ENCODE data around the gene PFKM. TPM values are rescaled to one million over a fixed set of nuclear protein-coding genes. Genes with fewer than 3 reads are reported as not detected.

PFKM gene
- total RNA-seq, 1 donor from 2014 or later, result 141 TPM

DNA sequence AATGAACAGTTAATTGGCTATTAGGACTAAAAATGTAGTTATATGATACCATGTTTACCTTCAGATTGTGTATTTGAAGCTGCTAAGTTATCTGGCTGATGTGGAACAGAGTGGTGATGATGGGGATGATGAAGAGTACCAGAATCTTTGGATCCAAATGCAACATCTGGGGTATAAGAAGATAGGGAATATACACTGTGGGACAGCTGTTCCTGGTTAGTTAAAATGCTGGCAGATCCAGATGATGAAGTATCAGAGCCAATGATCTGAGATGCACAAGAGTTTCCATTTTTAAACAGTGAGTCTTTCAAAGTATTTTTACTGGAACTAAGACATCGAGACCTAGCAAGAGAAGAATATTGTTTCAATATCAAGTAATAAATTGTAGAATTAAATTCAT, 44.9 kb upstream of the PFKM start:
- Mint-ChIP-seq H3K4me3 (ENCODE audit: low read depth) (no peak overlapping the region), H3K9me3 (ENCODE audit: low read depth) (peaks cover 8% of the 10 kb centered on the region)
- TF ChIP-seq, protein P1, sequence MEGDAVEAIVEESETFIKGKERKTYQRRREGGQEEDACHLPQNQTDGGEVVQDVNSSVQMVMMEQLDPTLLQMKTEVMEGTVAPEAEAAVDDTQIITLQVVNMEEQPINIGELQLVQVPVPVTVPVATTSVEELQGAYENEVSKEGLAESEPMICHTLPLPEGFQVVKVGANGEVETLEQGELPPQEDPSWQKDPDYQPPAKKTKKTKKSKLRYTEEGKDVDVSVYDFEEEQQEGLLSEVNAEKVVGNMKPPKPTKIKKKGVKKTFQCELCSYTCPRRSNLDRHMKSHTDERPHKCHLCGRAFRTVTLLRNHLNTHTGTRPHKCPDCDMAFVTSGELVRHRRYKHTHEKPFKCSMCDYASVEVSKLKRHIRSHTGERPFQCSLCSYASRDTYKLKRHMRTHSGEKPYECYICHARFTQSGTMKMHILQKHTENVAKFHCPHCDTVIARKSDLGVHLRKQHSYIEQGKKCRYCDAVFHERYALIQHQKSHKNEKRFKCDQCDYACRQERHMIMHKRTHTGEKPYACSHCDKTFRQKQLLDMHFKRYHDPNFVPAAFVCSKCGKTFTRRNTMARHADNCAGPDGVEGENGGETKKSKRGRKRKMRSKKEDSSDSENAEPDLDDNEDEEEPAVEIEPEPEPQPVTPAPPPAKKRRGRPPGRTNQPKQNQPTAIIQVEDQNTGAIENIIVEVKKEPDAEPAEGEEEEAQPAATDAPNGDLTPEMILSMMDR (IDR thresholded peaks at IDR 0.05; ENCODE audit: unreplicated experiment), result no peak

DNA sequence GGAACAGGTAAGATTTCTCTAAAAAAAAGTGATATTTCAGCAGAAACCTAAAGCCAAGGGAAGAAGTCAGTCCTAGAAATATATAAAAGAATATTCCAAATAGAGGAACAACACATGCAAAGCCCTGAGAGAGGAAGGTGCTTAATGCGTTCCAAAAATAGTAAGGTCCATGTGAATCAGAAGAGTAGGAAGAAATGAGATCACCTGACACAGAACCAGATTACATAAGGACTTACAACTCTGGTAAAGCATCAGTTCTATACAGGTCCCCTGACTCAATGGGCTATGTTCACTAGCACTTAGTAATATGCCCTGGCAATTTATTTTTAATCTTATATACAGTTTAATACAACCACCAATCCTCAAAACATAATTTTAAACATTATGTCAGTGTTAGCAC, 43.3 kb upstream of the PFKM start:
- H3K27ac Mint-ChIP-seq, result no peak overlapping the region
- H3K4me3 Mint-ChIP-seq (ENCODE audit: low read depth), result no peak overlapping the region
- no peak for DNase-seq (ENCODE audit: low spot score, unreplicated experiment)
- TF ChIP-seq, protein P1 (IDR thresholded peaks at IDR 0.05; ENCODE audit: unreplicated experiment), result no peak
- H3K36me3 Mint-ChIP-seq (ENCODE audit: insufficient read depth), result peaks cover 23% of the 10 kb centered on the region
- no peaks in the 10 kb centered on the region for H3K27me3 Mint-ChIP-seq
- no peaks in the 10 kb centered on the region for H3K4me1 Mint-ChIP-seq (ENCODE audit: low read depth)
- peaks cover 8% of the 10 kb centered on the region for H3K9me3 Mint-ChIP-seq (ENCODE audit: low read depth)

More for the DNA sequence above, 44.9 kb upstream of the PFKM start:
- Mint-ChIP-seq H3K27ac (no peak overlapping the region), H3K4me1 (ENCODE audit: low read depth) (no peaks in the 10 kb centered on the region), H3K36me3 (ENCODE audit: insufficient read depth) (peaks cover 29% of the 10 kb centered on the region), H3K27me3 (no peaks in the 10 kb centered on the region)
- DNase-seq (ENCODE audit: low spot score, unreplicated experiment), result no peak

DNA sequence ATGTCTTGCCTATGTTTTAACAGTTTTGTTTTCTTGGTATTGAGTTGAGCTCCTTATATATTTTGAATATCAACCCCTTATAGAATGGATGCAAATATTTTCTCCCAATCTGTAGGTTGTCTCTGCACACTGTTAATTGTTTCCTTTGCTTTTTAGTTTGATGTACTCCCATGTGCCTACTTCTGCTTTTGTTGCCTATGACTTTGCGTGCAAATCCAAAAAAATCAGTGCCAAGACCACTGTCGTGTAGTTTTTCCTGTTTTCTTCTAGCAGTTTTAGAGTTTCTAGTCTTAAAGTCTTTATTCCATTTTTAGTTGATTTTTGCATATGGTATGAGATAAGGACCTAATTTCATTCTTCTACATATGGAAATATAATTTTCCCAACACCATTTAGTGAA, 42.1 kb upstream of the PFKM start:
- H3K4me1 Mint-ChIP-seq (ENCODE audit: low read depth), result no peaks in the 10 kb centered on the region
- TF ChIP-seq, protein P1 (IDR thresholded peaks at IDR 0.05; ENCODE audit: unreplicated experiment), result no peak
- H3K27ac Mint-ChIP-seq, result no peak overlapping the region
- H3K27me3 Mint-ChIP-seq, result no peaks in the 10 kb centered on the region
- no peak overlapping the region for H3K4me3 Mint-ChIP-seq (ENCODE audit: low read depth)
- no peak for DNase-seq (ENCODE audit: low spot score, unreplicated experiment)
- H3K36me3 Mint-ChIP-seq (ENCODE audit: insufficient read depth), result peaks cover 22% of the 10 kb centered on the region
- peaks cover 8% of the 10 kb centered on the region for H3K9me3 Mint-ChIP-seq (ENCODE audit: low read depth)

DNA sequence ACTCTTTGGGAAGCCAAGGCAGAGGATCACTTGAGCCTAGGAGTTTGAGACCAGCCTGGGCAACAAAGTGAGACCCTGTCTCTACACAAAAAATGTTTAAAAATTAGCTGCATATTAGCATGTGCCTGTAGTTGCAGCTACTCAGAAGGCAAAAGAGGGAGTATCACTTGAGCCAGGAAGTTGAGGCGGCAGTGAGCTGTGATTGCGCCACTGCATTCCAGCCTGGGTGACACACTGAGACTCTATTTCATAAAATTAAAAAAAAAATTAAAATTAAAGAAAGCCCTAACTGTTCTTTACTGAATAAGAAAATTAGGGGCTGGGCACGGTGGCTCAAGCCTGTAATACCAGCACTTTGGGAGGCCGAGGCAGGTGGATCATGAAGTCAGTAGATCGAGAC, 40.3 kb upstream of the PFKM start:
- no peak for DNase-seq (ENCODE audit: low spot score, unreplicated experiment)
- Mint-ChIP-seq H3K9me3 (ENCODE audit: low read depth) (peaks cover 8% of the 10 kb centered on the region), H3K27ac (no peak overlapping the region), H3K4me3 (ENCODE audit: low read depth) (no peak overlapping the region), H3K4me1 (ENCODE audit: low read depth) (no peaks in the 10 kb centered on the region), H3K27me3 (no peaks in the 10 kb centered on the region), H3K36me3 (ENCODE audit: insufficient read depth) (peaks cover 23% of the 10 kb centered on the region)
- TF ChIP-seq, protein P1 (IDR thresholded peaks at IDR 0.05; ENCODE audit: unreplicated experiment), result no peak

DNA sequence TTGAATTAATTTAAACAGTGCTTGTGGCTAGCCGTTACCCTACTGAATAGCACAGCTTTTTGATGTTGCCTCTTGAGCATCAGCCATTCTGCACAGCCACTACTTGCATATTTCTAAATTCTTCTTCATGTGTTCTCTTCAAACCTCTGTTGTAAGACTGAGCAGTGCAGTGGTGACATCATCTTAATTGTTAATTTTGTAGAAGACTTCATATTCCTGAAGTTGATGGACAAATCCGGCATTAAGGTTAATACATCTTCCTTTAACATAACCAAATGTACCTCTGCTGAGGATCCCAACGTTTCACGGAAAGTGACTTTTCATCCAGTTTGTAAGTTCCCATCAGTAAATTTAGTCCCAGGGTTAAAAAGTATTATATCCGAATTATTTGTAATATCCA, 38.9 kb upstream of the PFKM start:
- Mint-ChIP-seq H3K27me3 (no peaks in the 10 kb centered on the region), H3K9me3 (ENCODE audit: low read depth) (peaks cover 8% of the 10 kb centered on the region), H3K27ac (no peak overlapping the region), H3K36me3 (ENCODE audit: insufficient read depth) (peaks cover 24% of the 10 kb centered on the region), H3K4me1 (ENCODE audit: low read depth) (no peaks in the 10 kb centered on the region), H3K4me3 (ENCODE audit: low read depth) (no peak overlapping the region)
- TF ChIP-seq, protein P1 (IDR thresholded peaks at IDR 0.05; ENCODE audit: unreplicated experiment), result no peak
- DNase-seq (ENCODE audit: low spot score, unreplicated experiment), result no peak

Measured in progenitor cell of endocrine pancreas (in vitro differentiated cells).